OCI-LY7 (cell line): Measurements from ENCODE around the gene STEAP3.
A peak's percentile ranks its signal among the peaks of the same experiment; 100 is the strongest.

Experiments used
- CTCF ChIP-seq: fragments of 200-600 bp; sonication (generic); conservative IDR thresholded peaks from 2 replicates; pipeline ENCODE4 v1.5.1; 2014; ENCODE audit warnings: mild to moderate bottlenecking, antibody characterized with exemption, low read length, moderate library complexity, mixed read lengths
- EZH2phosphoT487 ChIP-seq: fragments of 200-600 bp; sonication (generic); IDR thresholded peaks from 2 replicates; pipeline ENCODE4 v1.6.1; 2018; ENCODE audit warnings: low read depth, borderline replicate concordance, mild to moderate bottlenecking, mixed run types, antibody characterized with exemption, low read length, moderate library complexity, mixed read lengths

DNA sequence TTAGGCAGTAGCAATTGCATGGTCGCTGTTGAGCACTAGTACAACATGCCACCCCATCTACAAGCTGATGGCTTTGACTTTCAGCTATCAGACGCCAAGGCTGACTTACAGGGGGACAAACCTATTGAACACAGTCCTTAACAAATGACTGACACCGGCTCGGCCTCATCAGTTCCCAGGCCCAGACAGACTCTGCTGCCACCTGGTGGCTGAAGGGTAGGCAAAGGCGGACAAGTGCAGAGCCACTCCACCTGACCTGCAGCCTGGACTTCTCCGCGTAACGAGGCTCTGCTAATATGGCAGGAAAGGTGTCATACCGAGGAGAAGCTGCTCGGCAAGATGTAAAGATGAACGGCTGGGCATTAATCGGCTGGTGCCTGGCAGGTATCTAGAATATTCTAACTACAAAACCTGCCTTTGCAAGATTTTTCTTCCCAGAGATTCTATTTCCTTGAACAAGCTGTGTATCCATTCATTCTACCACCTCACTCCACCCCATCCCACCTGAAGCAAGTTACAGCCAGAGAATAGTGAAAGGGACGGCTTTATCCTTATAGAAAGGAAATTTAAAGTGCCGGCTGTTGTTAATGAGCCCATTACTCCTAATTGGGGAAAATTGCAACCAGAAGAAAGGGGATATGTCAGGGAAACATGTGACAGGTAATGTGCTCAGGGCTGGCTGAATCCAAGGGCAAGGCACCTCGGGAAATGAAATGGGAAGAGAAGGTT lies 67.4 kb downstream of the STEAP3 start:
- peak; percentile 82 for TF ChIP-seq CTCF
- TF ChIP-seq EZH2phosphoT487 = no peak
